ENCODE results near the gene PGLYRP1. TPM values are rescaled to one million over a fixed set of nuclear protein-coding genes. Genes with fewer than 3 reads are reported as not detected.

Gene PGLYRP1
- polyA plus RNA-seq, 1 experiment: not detected

DNA sequence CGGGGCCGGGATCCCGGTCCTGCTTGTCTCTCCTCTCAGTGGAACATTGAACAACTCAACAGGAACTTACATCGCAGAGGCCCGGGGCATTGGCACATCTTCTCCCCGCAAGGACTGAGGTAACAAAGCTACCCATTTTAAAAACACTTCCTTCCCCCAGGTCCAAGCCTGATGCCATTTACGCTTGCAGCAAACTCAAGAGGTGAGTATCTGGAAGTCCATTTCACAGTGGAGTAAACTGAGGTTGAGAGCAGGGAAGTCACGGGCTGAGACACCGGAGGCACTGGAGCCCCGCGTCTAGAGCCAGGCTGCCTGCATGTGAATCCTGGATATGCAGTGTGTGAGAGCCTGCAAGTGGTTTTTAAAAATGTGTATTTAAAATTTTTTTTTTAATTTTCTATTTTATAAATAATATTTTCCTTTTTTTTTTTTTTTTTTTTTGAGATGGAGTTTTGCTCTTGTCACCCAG lies 492 bp upstream of the PGLYRP1 start:
- Histone ChIP-seq H3K27me3 (ENCODE audit: control insufficient read depth, insufficient read depth, low read length) (peaks cover 4% of the 10 kb centered on the region), H3K4me3 (ENCODE audit: low read depth, low read length) (no peak overlapping the region), H3K36me3 (ENCODE audit: control insufficient read depth, insufficient read depth, low read length) (no peaks in the 10 kb centered on the region; the same call in 1 of the 2 replicates)
- ChIA-PET CTCF (interaction anchor here (7.1 to 7.7 kb wide), 2 partner anchors 56 to 243 kb away, joined by 84 to 212 read pairs; no protein-coding TSS in a partner anchor), POLR2A (no interaction called here)
- TF ChIP-seq, protein P1, sequence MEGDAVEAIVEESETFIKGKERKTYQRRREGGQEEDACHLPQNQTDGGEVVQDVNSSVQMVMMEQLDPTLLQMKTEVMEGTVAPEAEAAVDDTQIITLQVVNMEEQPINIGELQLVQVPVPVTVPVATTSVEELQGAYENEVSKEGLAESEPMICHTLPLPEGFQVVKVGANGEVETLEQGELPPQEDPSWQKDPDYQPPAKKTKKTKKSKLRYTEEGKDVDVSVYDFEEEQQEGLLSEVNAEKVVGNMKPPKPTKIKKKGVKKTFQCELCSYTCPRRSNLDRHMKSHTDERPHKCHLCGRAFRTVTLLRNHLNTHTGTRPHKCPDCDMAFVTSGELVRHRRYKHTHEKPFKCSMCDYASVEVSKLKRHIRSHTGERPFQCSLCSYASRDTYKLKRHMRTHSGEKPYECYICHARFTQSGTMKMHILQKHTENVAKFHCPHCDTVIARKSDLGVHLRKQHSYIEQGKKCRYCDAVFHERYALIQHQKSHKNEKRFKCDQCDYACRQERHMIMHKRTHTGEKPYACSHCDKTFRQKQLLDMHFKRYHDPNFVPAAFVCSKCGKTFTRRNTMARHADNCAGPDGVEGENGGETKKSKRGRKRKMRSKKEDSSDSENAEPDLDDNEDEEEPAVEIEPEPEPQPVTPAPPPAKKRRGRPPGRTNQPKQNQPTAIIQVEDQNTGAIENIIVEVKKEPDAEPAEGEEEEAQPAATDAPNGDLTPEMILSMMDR (IDR thresholded peaks at IDR 0.05; ENCODE audit: insufficient read depth, low read depth, low read length): no peak
- no peak for DNase-seq (ENCODE audit: low read depth)

DNA sequence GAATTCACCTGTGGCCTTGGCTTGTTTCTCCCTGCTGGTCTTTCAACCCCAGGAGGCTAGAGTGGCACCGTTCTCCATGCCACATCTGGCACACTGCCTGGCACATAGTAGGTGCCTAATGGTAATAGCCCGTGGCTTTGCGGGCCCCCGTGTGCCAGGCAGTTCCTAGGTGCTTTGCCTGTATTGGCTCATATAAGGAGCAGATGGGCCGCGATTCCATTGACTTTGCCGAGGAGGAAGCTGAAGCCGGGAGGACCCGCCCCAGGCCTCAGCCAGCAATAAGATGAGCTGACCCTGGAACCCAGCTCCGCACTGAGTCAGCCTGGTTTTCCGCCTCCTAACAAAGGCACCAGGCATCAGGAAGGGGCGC lies 807 bp downstream of the PGLYRP1 start:
- ChIA-PET CTCF (interaction anchor here (1.2 to 4.8 kb wide), 2 partner anchors 55 to 243 kb away, joined by 4 to 33 read pairs; no protein-coding TSS in a partner anchor), POLR2A (no interaction called here)
- peaks cover 4% of the 10 kb centered on the region for H3K27me3 ChIP-seq (ENCODE audit: control insufficient read depth, insufficient read depth, low read length)
- H3K36me3 ChIP-seq (ENCODE audit: control insufficient read depth, insufficient read depth, low read length): peaks cover 1% of the 10 kb centered on the region
- TF ChIP-seq, protein P1 (IDR thresholded peaks at IDR 0.05; ENCODE audit: insufficient read depth, low read depth, low read length): no peak
- DNase-seq (ENCODE audit: low read depth): no peak
- H3K4me3 ChIP-seq (ENCODE audit: low read depth, low read length): no peak overlapping the region

DNA sequence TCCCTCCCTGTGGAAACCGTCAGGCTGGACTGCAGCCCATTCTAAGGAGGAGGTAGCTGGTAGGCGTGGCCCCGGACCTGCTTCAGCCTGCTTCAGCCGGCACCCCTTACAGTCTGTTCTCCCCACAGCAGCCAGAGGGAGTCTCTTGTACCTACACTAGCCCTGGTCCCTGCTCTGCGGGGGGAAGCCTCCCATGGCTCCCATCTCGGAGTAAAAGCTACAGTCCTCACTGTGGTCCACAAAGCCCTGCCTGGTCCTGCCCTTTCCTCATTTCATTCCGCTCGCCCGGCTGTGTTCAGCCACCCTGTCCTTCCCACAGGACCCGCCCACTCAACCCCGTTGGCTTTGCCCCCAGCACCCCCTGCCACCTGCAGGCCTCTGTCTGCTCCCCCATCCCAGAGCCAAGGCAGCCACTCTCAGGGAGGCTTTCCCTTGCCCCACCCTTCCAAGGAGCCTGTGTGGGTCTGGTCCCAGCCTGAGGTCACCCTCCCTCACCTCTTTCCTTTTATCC lies 1.3 kb downstream of the PGLYRP1 start:
- TF ChIP-seq, protein P1 (IDR thresholded peaks at IDR 0.05; ENCODE audit: insufficient read depth, low read depth, low read length): no peak
- Histone ChIP-seq H3K4me3 (ENCODE audit: low read depth, low read length) (no peak overlapping the region), H3K36me3 (ENCODE audit: control insufficient read depth, insufficient read depth, low read length) (peaks cover 1% of the 10 kb centered on the region), H3K27me3 (ENCODE audit: control insufficient read depth, insufficient read depth, low read length) (peaks cover 4% of the 10 kb centered on the region)
- CTCF ChIA-PET: interaction anchor here (1.1 to 4.8 kb wide), 3 partner anchors 10 to 243 kb away, joined by 3 to 33 read pairs (median 4); no protein-coding TSS in a partner anchor
- POLR2A ChIA-PET: no interaction called here
- DNase-seq (ENCODE audit: low read depth): no peak

DNA sequence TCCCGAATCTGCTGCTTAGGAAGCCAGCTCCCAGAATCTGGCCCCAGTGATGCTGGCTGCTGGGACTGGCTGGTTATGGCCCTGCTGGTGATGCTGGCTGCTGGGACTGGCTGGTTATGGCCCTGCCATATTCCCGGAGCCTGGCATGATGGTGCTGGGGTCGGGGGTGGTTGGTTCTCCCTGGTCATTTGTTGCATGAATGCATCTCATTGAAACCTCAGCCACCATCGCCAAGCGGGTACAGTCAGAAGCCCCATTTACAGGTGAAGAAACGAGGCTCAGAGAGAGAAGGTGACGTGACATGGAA lies 2.1 kb downstream of the PGLYRP1 start:
- POLR2A ChIA-PET: no interaction called here
- CTCF ChIA-PET: interaction anchor here (1.1 to 4.8 kb wide), 4 partner anchors 7 to 57 kb away, joined by 3 to 38 read pairs (median 19); no protein-coding TSS in a partner anchor
- no peak overlapping the region for H3K4me3 ChIP-seq (ENCODE audit: low read depth, low read length)
- peaks cover 4% of the 10 kb centered on the region for H3K27me3 ChIP-seq (ENCODE audit: control insufficient read depth, insufficient read depth, low read length)
- TF ChIP-seq, protein P1 (IDR thresholded peaks at IDR 0.05; ENCODE audit: insufficient read depth, low read depth, low read length): no peak
- peaks cover 1% of the 10 kb centered on the region for H3K36me3 ChIP-seq (ENCODE audit: control insufficient read depth, insufficient read depth, low read length)
- DNase-seq (ENCODE audit: low read depth): no peak

DNA sequence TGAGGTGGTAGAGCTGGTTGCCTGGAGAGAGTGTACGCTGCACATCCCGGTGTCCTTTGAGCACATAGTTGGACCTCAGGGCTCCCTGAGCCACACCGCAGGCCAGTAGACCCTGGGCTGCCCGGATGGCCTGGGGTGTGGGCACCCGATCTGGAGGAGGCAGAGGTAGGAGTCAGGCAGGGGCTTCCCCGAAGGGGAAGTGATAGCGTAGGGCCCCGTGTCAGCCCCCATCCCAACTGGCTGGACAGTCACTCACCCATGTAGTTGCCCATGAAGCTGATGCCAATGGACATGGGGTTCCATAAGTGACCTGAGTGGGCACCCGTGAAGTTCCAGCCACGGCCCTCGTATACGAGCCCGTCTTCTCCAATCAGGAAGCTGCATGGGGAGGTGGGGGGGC lies 3.6 kb downstream of the PGLYRP1 start:
- ChIA-PET CTCF (interaction anchor here (0.8 to 4.8 kb wide), 5 partner anchors 9 to 246 kb away, joined by 3 to 38 read pairs (median 5); no protein-coding TSS in a partner anchor), POLR2A (no interaction called here)
- Histone ChIP-seq H3K4me3 (ENCODE audit: low read depth, low read length) (no peak overlapping the region), H3K27me3 (ENCODE audit: control insufficient read depth, insufficient read depth, low read length) (peaks cover 9% of the 10 kb centered on the region), H3K36me3 (ENCODE audit: control insufficient read depth, insufficient read depth, low read length) (peaks cover 1% of the 10 kb centered on the region)
- no peak for DNase-seq (ENCODE audit: low read depth)
- TF ChIP-seq, protein P1 (IDR thresholded peaks at IDR 0.05; ENCODE audit: insufficient read depth, low read depth, low read length): no peak
